SU-DHL-6 (cell line): ENCODE results near the gene TMEM235.

Experiments
- H2AFZ ChIP-seq: fragments of 200-600 bp; sonication (generic); 2 replicates; pipeline ENCODE4 v1.6.1; 2014; ENCODE audit warnings: low read depth, mild to moderate bottlenecking, moderate library complexity, mixed read lengths, antibody characterized with exemption, low read length; ENCODE audit not compliant: severe bottlenecking
- H3F3A ChIP-seq: fragments of 200-600 bp; shearing (Covaris generic); 2 replicates; pipeline ENCODE4 v1.6.0; 2016; ENCODE audit warnings: antibody characterized with exemption, mild to moderate bottlenecking; ENCODE audit not compliant: insufficient read depth
- H3K27ac ChIP-seq: fragments of 200-600 bp; sonication (generic); 2 replicates; pipeline ENCODE4 v1.5.1; 2016; ENCODE audit warnings: low read depth, mild to moderate bottlenecking, low read length, moderate library complexity, mixed read lengths
- H3K27me3 ChIP-seq: fragments of 200-600 bp; sonication (generic), shearing (Covaris generic); 2 replicates; pipeline ENCODE4 v1.6.0; 2014; ENCODE audit warnings: mild to moderate bottlenecking, low read length
- H3K36me3 ChIP-seq: fragments of 200-600 bp; sonication (generic); 2 replicates; pipeline ENCODE4 v1.6.1; 2014; ENCODE audit warnings: mild to moderate bottlenecking, low read length, mixed read lengths
- H3K4me2 ChIP-seq: fragments of 300-600, 200-600 bp; shearing (Covaris generic), sonication (generic); 2 replicates; pipeline ENCODE4 v1.6.0; 2014; ENCODE audit warnings: low read length, low read depth, mild to moderate bottlenecking; ENCODE audit not compliant: poor library complexity, severe bottlenecking
- H3K4me3 ChIP-seq: fragments of 200-600 bp; sonication (generic); 2 replicates; pipeline ENCODE4 v1.5.1; 2014; ENCODE audit warnings: antibody characterized with exemption, low read length, mild to moderate bottlenecking, mixed read lengths; ENCODE audit not compliant: insufficient read depth, poor library complexity, severe bottlenecking
- H3K79me2 ChIP-seq: fragments of 200-600 bp; sonication (generic); 2 replicates; pipeline ENCODE4 v1.6.1; 2014; ENCODE audit warnings: mild to moderate bottlenecking, low read length, moderate library complexity; ENCODE audit not compliant: insufficient read depth
- H3K9ac ChIP-seq: fragments of 200-600 bp; sonication (generic); 2 replicates; pipeline ENCODE4 v1.7.0; 2014; ENCODE audit warnings: mild to moderate bottlenecking, low read length
- H3K9me2 ChIP-seq: fragments of 200-600 bp; sonication (generic); replicated peaks from 2 replicates; pipeline ENCODE4 v1.6.1; 2014; ENCODE audit warnings: low read length; ENCODE audit not compliant: insufficient read depth
- H3K9me3 ChIP-seq: fragments of 200-600 bp; sonication (generic); 2 replicates; pipeline ENCODE4 v1.6.1; 2014; ENCODE audit warnings: low read length, mixed read lengths; ENCODE audit not compliant: insufficient read depth
- H4K20me1 ChIP-seq: fragments of 200-600 bp; sonication (generic); 2 replicates; pipeline ENCODE4 v1.6.1; 2014; ENCODE audit warnings: low read depth, mild to moderate bottlenecking, antibody characterized with exemption, low read length, moderate library complexity, mixed read lengths
- CTCF ChIP-seq: fragments of 200-600 bp; sonication (generic); IDR thresholded peaks from one replicate; pipeline ENCODE4 v1.5.1; 2017; ENCODE audit warnings: antibody characterized with exemption, mild to moderate bottlenecking, low read length, moderate library complexity; ENCODE audit not compliant: insufficient read depth, poor library complexity, severe bottlenecking
- EZH2phosphoT487 ChIP-seq: fragments of 200-600 bp; sonication (generic), shearing (Covaris generic); conservative IDR thresholded peaks from 2 replicates; pipeline ENCODE4 v1.6.1; 2018; ENCODE audit warnings: mild to moderate bottlenecking, antibody characterized with exemption, low read length, moderate library complexity, mixed read lengths

TMEM235 gene

GRCh38 chr17:78228176-78228575 lies 3.3 kb upstream of the TMEM235 start:
- Histone ChIP-seq H3K9me3 (no peaks in the 10 kb centered on the region), H3K9ac (no peak overlapping the region), H4K20me1 (no peaks in the 10 kb centered on the region), H3K27me3 (no peaks in the 10 kb centered on the region), H3F3A (peaks cover 19% of the 10 kb centered on the region), H3K9me2 (no peaks in the 10 kb centered on the region), H3K4me3 (no peak overlapping the region), H3K36me3 (0 out of 2 replicates have a peak, but pooled peaks cover 2% of the 10 kb centered on the region), H3K4me2 (no peak overlapping the region), H3K79me2 (no peaks in the 10 kb centered on the region), H3K27ac (no peak overlapping the region), H2AFZ (no peak overlapping the region)
- no peak for TF ChIP-seq CTCF
- no peak for TF ChIP-seq EZH2phosphoT487

GRCh38 chr17:78230252-78230962 lies 1.0 kb upstream of the TMEM235 start:
- Histone ChIP-seq H2AFZ (no peak overlapping the region), H3K36me3 (no peaks in the 10 kb centered on the region), H3K9me3 (no peaks in the 10 kb centered on the region), H3K9me2 (no peaks in the 10 kb centered on the region), H3K4me3 (no peak overlapping the region), H3K9ac (no peak overlapping the region), H3K4me2 (no peak overlapping the region), H3K27ac (no peak overlapping the region), H4K20me1 (no peaks in the 10 kb centered on the region), H3K79me2 (no peaks in the 10 kb centered on the region), H3K27me3 (no peaks in the 10 kb centered on the region), H3F3A (peaks cover 9% of the 10 kb centered on the region)
- TF ChIP-seq CTCF (no peak), EZH2phosphoT487 (no peak)

- Histone ChIP-seq H3K9me3 (no peaks in the 10 kb centered on the region), H3K27me3 (no peaks in the 10 kb centered on the region), H3K4me2 (no peak overlapping the region), H3K9me2 (no peaks in the 10 kb centered on the region), H2AFZ (no peak overlapping the region), H3K4me3 (no peak overlapping the region), H4K20me1 (no peaks in the 10 kb centered on the region), H3K27ac (no peak overlapping the region), H3K9ac (no peak overlapping the region), H3K36me3 (no peaks in the 10 kb centered on the region), H3F3A (no peaks in the 10 kb centered on the region), H3K79me2 (no peaks in the 10 kb centered on the region)
- TF ChIP-seq CTCF (no peak), EZH2phosphoT487 (no peak)
These were observed 794 bp downstream of the TMEM235 start for GRCh38 chr17:78231991-78232858.
